Keratinocyte (primary cell): ENCODE results near the gene NPVF. TPM values are rescaled to one million over a fixed set of nuclear protein-coding genes. Genes with fewer than 3 reads are reported as not detected.

ENCODE experiments used
- DNase-seq: peaks from one replicate; pipeline ENCODE4 v3.0.0-alpha.2; 2011; ENCODE audit warnings: low read depth, missing footprints, low spot score
- FAIRE-seq: peaks from 2 replicates; lab custom pipeline; 2011; peaks lifted over from hg19 to GRCh38; lab: Jason Lieb, UNC
- H2AFZ ChIP-seq: 2 replicates; pipeline ENCODE4 v1.6.0; 2012; ENCODE audit warnings: low read length, control low read depth, inconsistent platforms; ENCODE audit not compliant: control insufficient read depth
- H3K27ac ChIP-seq: 2 replicates; pipeline ENCODE4 v1.5.1; 2011; ENCODE audit warnings: low read length; ENCODE audit not compliant: control insufficient read depth, insufficient read depth
- H3K27me3 ChIP-seq: 3 replicates; pipeline ENCODE4 v1.6.0; 2011; ENCODE audit warnings: low read length; ENCODE audit not compliant: control insufficient read depth, insufficient read depth; ENCODE audit errors: extremely low read depth
- H3K36me3 ChIP-seq, 2 experiments: 2 replicates in 1 of 2; 3 replicates in 1 of 2; pipeline ENCODE4 v1.5.1; 2011; ENCODE audit warnings: low read length in 2 of 2, mild to moderate bottlenecking in 1 of 2; ENCODE audit not compliant: control insufficient read depth in 2 of 2, insufficient read depth in 2 of 2; ENCODE audit errors: extremely low read depth in 1 of 2
- H3K4me1 ChIP-seq: 3 replicates; pipeline ENCODE4 v1.5.1; 2011; ENCODE audit warnings: low read length; ENCODE audit not compliant: control insufficient read depth, insufficient read depth; ENCODE audit errors: extremely low read depth
- H3K4me2 ChIP-seq: 3 replicates; pipeline ENCODE4 v1.6.0; 2011; ENCODE audit warnings: low read depth, low read length; ENCODE audit not compliant: control insufficient read depth, insufficient read depth; ENCODE audit errors: extremely low read depth
- H3K4me3 ChIP-seq, 3 experiments: fragments of 200-600 bp in 1 of 3; sonication (generic) in 1 of 3; 2 replicates in 2 of 3; 3 replicates in 1 of 3; pipeline ENCODE4 v1.5.1; 2011 to 2016; ENCODE audit warnings: low read length in 3 of 3, mild to moderate bottlenecking in 3 of 3, control low read depth in 2 of 3, inconsistent platforms in 1 of 3, low read depth in 1 of 3, mixed read lengths in 1 of 3, mixed run types in 1 of 3, moderate library complexity in 1 of 3; ENCODE audit not compliant: control insufficient read depth in 2 of 3, insufficient read depth in 2 of 3; ENCODE audit errors: extremely low read depth in 1 of 3
- H3K79me2 ChIP-seq: 2 replicates; pipeline ENCODE4 v1.6.0; 2012; ENCODE audit warnings: low read length; ENCODE audit not compliant: control insufficient read depth, insufficient read depth
- H3K9ac ChIP-seq: 3 replicates; pipeline ENCODE4 v1.6.0; 2011; ENCODE audit warnings: low read length; ENCODE audit not compliant: control insufficient read depth, insufficient read depth; ENCODE audit errors: extremely low read depth
- H3K9me1 ChIP-seq: 3 replicates; pipeline ENCODE4 v1.6.0; 2011; ENCODE audit warnings: low read length; ENCODE audit not compliant: control insufficient read depth, insufficient read depth; ENCODE audit errors: extremely low read depth
- H3K9me3 ChIP-seq: 2 replicates; pipeline ENCODE4 v1.5.1; 2012; ENCODE audit warnings: low read depth, low read length; ENCODE audit not compliant: control insufficient read depth
- H4K20me1 ChIP-seq: 3 replicates; pipeline ENCODE4 v1.6.0; 2011; ENCODE audit warnings: low read length; ENCODE audit not compliant: control insufficient read depth, insufficient read depth; ENCODE audit errors: extremely low read depth
- CTCF ChIP-seq, 3 experiments: IDR thresholded peaks in 1 of 3; conservative IDR thresholded peaks in 1 of 3; optimal IDR thresholded peaks in 1 of 3; 2 replicates in 2 of 3; 3 replicates in 1 of 3; pipeline versions ENCODE3 to v1.5.1; 2011; ENCODE audit warnings: low read length in 3 of 3, mild to moderate bottlenecking in 3 of 3, moderate library complexity in 2 of 3, control low read depth in 1 of 3, inconsistent platforms in 1 of 3; ENCODE audit not compliant: insufficient read depth in 2 of 3; ENCODE audit errors: extremely low read depth in 1 of 3
- EZH2 ChIP-seq: IDR thresholded peaks from one replicate; pipeline ENCODE4 v1.6.1; 2012; ENCODE audit warnings: inconsistent platforms, mild to moderate bottlenecking, low read length, moderate library complexity
- dilution Hi-C: fragments of 300-500 bp; cut with MboI; formaldehyde crosslinking; loops from one replicate; pipeline ENCODE4 v1.7.0; 2020; ENCODE audit warnings: low sequenced_read_pairs; ENCODE audit not compliant: extremely low pct_ligation_motif_present
- polyA plus RNA-seq, 5 experiments: library from polyadenylated mRNA; depleted of rRNA in 3 of 5; stranded (reverse) in 3 of 5; stranded (forward) in 1 of 5; unstranded in 1 of 5; fragments of >200 nt; gene quantifications; 1 replicate in 1 of 5; 2 replicates in 3 of 5; 3 replicates in 1 of 5; pipeline versions ENCODE4 v1.2.1 to v1.2.3, GENCODE V29; 2011 to 2012; ENCODE audit warnings: missing spikeins in 2 of 5, low read depth in 1 of 5, low replicate concordance in 1 of 5
- small RNA-seq, 3 experiments: library from RNA; depleted of rRNA; stranded (forward); fragments of <200 nt; gene quantifications; one replicate each; pipeline ENCODE3, GENCODE V24; 2012; ENCODE audit warnings: low read depth in 3 of 3, low replicate concordance in 1 of 3; ENCODE audit not compliant: insufficient read length in 3 of 3

Gene NPVF
- polyA plus RNA-seq, 1 donor (not counting 4 experiments of a cell fraction or from before 2014, with no cell fraction given) = not detected

DNA sequence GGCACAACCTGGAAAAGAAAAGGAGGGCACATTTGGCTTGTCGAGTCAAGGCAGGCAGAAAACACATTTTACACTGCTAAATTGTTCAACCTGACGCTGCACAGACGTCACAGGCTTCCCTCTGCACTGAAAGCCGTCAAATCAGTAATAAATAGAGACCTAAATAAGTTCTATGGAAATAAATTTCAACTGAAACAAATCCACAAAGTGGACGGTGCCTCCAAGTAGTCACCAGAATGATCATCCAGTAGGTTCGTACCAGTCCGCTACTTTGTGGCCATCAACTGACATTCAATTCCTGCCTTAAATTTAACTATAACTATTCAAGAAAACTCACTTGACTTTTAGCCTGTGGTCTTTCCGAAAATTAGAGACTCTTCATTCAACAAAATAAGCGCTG is 49.0 kb downstream of the NPVF start:
- Histone ChIP-seq H3K27me3 (no peaks in the 10 kb centered on the region), H3K79me2 (no peaks in the 10 kb centered on the region), H2AFZ (peak overlapping the region; percentile 94), H3K27ac (no peak overlapping the region), H3K36me3 (no peaks in the 10 kb centered on the region), H3K4me1 (no peaks in the 10 kb centered on the region), H4K20me1 (no peaks in the 10 kb centered on the region), H3K4me3 (peak overlapping the region; percentile 55 to 63 (median 63)), H3K9me3 (no peaks in the 10 kb centered on the region), H3K9me1 (no peaks in the 10 kb centered on the region), H3K4me2 (peak overlapping the region; percentile 61), H3K9ac (no peak overlapping the region)
- dilution Hi-C loops = no loop called here
- FAIRE-seq (no peak), DNase-seq (no peak)
- no peak for TF ChIP-seq EZH2
- no peak for TF ChIP-seq CTCF (optimal IDR thresholded peaks at IDR 0.05 in 1 of 3, IDR thresholded peaks at IDR 0.05 in 1 of 3, conservative IDR thresholded peaks at IDR 0.05 in 1 of 3; ENCODE audit: extremely low read depth in 1 of 3, insufficient read depth in 2 of 3, low read length in 3 of 3)

Small RNA genes within 50 kb of the gene (small RNA-seq; reads per million reads assigned to genes)
- gene RF00012 = 0 reads per million in 3 experiments

Other genes starting within 250 kb of the NPVF start
- gene OSBPL3, start 248.3 kb downstream of the NPVF start, polyA plus RNA-seq = 18.3 to 36.3 TPM (median 34.0 TPM) in 3 replicates
- 83.6 to 176 TPM (median 94.7 TPM) in 3 replicates for gene CYCS, start 103.2 kb downstream of the NPVF start, polyA plus RNA-seq